Esophagus (tissue), 2 donors: ENCODE results near the gene LIN54. TPM values are rescaled to one million over a fixed set of nuclear protein-coding genes. Genes with fewer than 3 reads are reported as not detected.
A peak's percentile ranks its signal among the peaks of the same experiment; 100 is the strongest.
"Not testable (repeated sequence)": the region's sequence is repeated elsewhere in the genome, so short reads cannot be mapped to it uniquely, and the experiment has no call there.

Source experiments
- H3K27ac ChIP-seq, 2 donors: one replicate each; pipeline ENCODE4 v1.5.1; 2013; ENCODE audit warnings: low read depth in 2 of 2, mild to moderate bottlenecking in 2 of 2, inconsistent platforms in 1 of 2, low read length in 1 of 2, moderate library complexity in 1 of 2
- H3K27me3 ChIP-seq, 2 donors: one replicate each; pipeline ENCODE4 v1.6.1; 2013; ENCODE audit warnings: low read length in 2 of 2, control low read depth in 1 of 2, mild to moderate bottlenecking in 1 of 2; ENCODE audit not compliant: insufficient read depth in 2 of 2, control insufficient read depth in 1 of 2
- H3K36me3 ChIP-seq, 2 donors: one replicate each; pipeline ENCODE4 v1.6.1; 2013; ENCODE audit warnings: low read length in 1 of 2; ENCODE audit not compliant: control insufficient read depth in 2 of 2, insufficient read depth in 2 of 2
- H3K4me1 ChIP-seq, 2 donors: one replicate each; pipeline ENCODE4 v1.6.1; 2013; ENCODE audit warnings: low read length in 1 of 2; ENCODE audit not compliant: control insufficient read depth in 2 of 2, insufficient read depth in 2 of 2
- H3K4me3 ChIP-seq, 2 donors: one replicate each; pipeline ENCODE4 v1.5.1; 2013; ENCODE audit warnings: low read length in 2 of 2, mild to moderate bottlenecking in 2 of 2, low read depth in 1 of 2, moderate library complexity in 1 of 2
- H3K9me3 ChIP-seq, 2 donors: one replicate each; pipeline ENCODE4 v1.6.1; 2013; ENCODE audit warnings: mild to moderate bottlenecking in 2 of 2, low read depth in 1 of 2, low read length in 1 of 2, moderate library complexity in 1 of 2; ENCODE audit not compliant: control insufficient read depth in 2 of 2, insufficient read depth in 1 of 2
- WGBS, 2 donors: extraction: QIAGEN DNeasy Blood & Tissue Kit; methylation state at CpG; one replicate each; pipeline ENCODE4 v1.1.7; 2013; 5-methylcytosine and 5-hydroxymethylcytosine counted together
- polyA plus RNA-seq, 2 donors: library from polyadenylated mRNA; stranded (reverse); fragments of 200-250 nt; gene quantifications; one replicate each; pipeline ENCODE4 v1.2.3, GENCODE V29; 2013
- donor health status: healthy with polysubstance abuse.
- donor health status: Bipolar disorder and iron deficiency.

The LIN54 gene
- polyA plus RNA-seq, 2 donors: 4.6 to 5.9 TPM

DNA sequence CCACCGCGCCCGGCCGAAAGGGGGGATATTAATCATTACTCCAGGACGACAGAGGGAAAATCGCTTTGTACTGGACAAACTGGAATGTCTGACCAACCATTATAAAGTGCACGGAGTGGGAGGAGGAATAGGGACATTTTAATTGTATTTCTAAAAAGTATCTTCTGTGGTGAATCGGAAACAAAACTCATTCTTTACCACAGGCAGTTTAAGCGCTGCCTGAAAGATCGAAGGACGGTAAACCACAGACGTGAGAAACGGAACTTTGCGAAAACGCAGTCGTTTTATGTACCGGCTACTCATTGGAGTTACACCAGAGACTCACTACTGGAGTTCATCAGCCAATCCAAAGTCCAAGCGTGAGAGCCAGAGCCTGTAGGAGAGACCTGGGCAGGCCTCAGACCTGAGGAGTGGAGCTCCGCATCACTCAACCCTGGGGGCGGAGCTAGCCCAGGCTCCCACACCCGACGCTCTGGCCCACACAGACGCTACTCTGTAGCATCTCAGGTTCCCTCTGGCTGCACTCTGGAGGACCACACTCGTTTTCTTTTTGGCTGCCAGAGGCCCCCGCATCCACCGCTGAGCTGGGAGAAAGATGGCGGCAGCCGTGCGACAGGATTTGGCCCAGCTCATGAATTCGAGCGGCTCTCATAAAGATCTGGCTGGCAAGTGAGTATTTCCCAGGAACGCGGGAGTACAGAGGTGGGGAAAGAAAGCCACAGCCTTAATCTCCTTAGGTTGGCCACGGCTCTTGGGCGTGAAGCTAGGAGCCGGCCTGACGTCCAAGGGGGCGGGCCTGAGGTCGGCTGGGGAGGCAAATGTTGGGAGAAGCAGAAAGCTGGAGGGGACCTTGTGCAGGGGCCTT, 24.2 kb upstream of the LIN54 start, which contains the start of gene COPS4:
COPS4 (plus strand) TSS at position 554 of the 865 bp plus-strand sequence; CDS start at position 596, 42 bp downstream.
- Histone ChIP-seq H3K4me1 (peaks cover 0 to 2% of the 10 kb centered on the region in 2 donors), H3K27ac (peak within 1 kb of the TSS; percentile 92 to 96), H3K4me3 (peak within 1 kb of the TSS; percentile 82), H3K27me3 (no peaks in the 10 kb centered on the region), H3K9me3 (no peaks in the 10 kb centered on the region), H3K36me3 (no peaks in the 10 kb centered on the region)
- WGBS, 2 donors: 0 to 1% methylated on average over 39 of the region's 39 CpGs

DNA sequence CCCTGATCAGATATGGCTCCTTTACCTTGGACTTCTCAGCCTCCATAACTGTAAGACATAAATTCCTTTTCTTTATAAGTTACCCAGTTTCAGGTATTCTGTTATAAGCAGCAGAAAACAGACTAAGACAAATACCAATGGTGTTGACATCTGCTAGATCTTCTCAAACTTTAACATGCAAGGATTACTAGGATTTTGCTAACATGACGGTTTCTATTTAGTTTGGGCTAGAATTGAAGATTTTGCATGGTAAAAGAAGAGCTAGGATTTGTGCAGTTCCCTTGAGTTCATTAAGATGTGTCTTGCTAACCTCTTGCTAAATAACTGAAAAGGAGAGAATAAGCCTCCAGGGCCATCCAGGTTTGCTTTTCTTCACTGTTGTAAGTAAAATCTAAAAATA, 19.1 kb upstream of the LIN54 start:
- WGBS, 2 donors: 78 to 79% methylated on average over 1 of the region's 1 CpG
- H3K36me3 ChIP-seq: no peaks in the 10 kb centered on the region
- no peak overlapping the region for H3K4me3 ChIP-seq
- H3K27me3 ChIP-seq: no peaks in the 10 kb centered on the region
- H3K9me3 ChIP-seq: peaks cover under 1 to 2% of the 10 kb centered on the region in 2 donors
- H3K4me1 ChIP-seq: no peaks in the 10 kb centered on the region
- H3K27ac ChIP-seq: no peak overlapping the region

- Histone ChIP-seq H3K9me3 (peaks cover 2 to 3% of the 10 kb centered on the region in 2 donors), H3K36me3 (no peaks in the 10 kb centered on the region), H3K4me3 (no peak overlapping the region), H3K27me3 (no peaks in the 10 kb centered on the region), H3K27ac (no peak overlapping the region), H3K4me1 (no peaks in the 10 kb centered on the region)
- 47 to 57% methylated on average over 3 of the region's 3 CpGs for WGBS, 2 donors
Observed at GRCh38 chr4:83028976-83029375, 18.4 kb upstream of the LIN54 start.

- peaks cover 2 to 3% of the 10 kb centered on the region in 2 donors for H3K9me3 ChIP-seq
- no peak overlapping the region for H3K4me3 ChIP-seq
- H3K4me1 ChIP-seq: no peaks in the 10 kb centered on the region
- H3K36me3 ChIP-seq: no peaks in the 10 kb centered on the region
- H3K27ac ChIP-seq: no peak overlapping the region
- no peaks in the 10 kb centered on the region for H3K27me3 ChIP-seq
Observed at GRCh38 chr4:83025563-83025962, 14.9 kb upstream of the LIN54 start.

GRCh38 chr4:83024233-83024632, 13.6 kb upstream of the LIN54 start:
- Histone ChIP-seq H3K27me3 (no peaks in the 10 kb centered on the region), H3K4me3 (no peak overlapping the region)
- 75 to 79% methylated on average over 2 of the region's 2 CpGs for WGBS, 2 donors

GRCh38 chr4:83023599-83023998, 13.0 kb upstream of the LIN54 start:
- H3K4me3 ChIP-seq, H3K9me3 ChIP-seq, H3K27ac ChIP-seq, H3K27me3 ChIP-seq, H3K4me1 ChIP-seq, H3K36me3 ChIP-seq: not testable (repeated sequence)
- 94 to 96% methylated on average over 1 of the region's 1 CpG for WGBS, 2 donors

More at GRCh38 chr4:83024233-83024632, 13.6 kb upstream of the LIN54 start:
- H3K36me3 ChIP-seq: no peaks in the 10 kb centered on the region
- H3K9me3 ChIP-seq: peaks cover 2 to 3% of the 10 kb centered on the region in 2 donors
- H3K27ac ChIP-seq: no peak overlapping the region
- no peaks in the 10 kb centered on the region for H3K4me1 ChIP-seq

- Histone ChIP-seq H3K9me3 (peaks cover 2 to 3% of the 10 kb centered on the region in 2 donors), H3K27me3 (no peaks in the 10 kb centered on the region)
- 77 to 87% methylated on average over 2 of the region's 2 CpGs for WGBS, 2 donors
Observed at GRCh38 chr4:83022724-83023450, 12.3 kb upstream of the LIN54 start.

DNA sequence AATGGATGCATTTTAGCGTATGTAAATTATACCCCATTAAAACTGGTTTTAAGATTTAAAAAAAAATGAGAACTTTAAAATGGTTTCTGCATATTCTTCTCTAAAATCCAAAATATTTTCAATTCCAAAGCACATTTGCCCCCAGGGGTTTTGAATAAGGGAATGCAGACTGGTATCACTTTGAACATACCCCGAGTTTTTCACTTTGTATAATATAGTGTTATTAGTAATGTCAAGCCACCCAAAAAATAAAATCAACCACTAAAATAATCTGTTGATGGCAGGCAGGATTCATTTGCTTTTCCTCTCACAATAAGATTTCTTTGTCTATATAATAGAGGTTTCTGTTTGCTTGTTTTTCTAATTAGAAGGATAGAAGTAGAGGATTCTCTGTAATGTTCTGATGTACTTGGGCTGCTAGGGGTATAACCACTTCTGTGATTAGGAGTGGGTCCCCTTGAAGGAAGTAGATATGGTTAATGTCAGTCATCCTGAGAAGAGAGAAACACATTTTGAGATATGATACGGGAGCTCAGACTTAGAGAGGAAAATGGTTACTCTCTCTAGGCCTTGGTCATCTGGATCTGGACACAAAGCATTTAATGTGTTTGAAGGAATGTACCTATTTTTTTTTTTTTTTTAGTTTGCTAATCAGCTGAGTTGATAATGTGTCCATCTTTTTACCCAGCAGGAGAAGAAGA, 9.3 kb upstream of the LIN54 start:
- Histone ChIP-seq H3K27ac (no peak overlapping the region), H3K4me3 (no peak overlapping the region), H3K4me1 (no peaks in the 10 kb centered on the region), H3K9me3 (peaks cover 0 to 3% of the 10 kb centered on the region in 2 donors), H3K36me3 (no peaks in the 10 kb centered on the region), H3K27me3 (no peaks in the 10 kb centered on the region)
- WGBS, 2 donors: 81 to 85% methylated on average over 3 of the region's 3 CpGs

More at GRCh38 chr4:83022724-83023450, 12.3 kb upstream of the LIN54 start:
- no peaks in the 10 kb centered on the region for H3K36me3 ChIP-seq
- no peak overlapping the region for H3K4me3 ChIP-seq
- no peaks in the 10 kb centered on the region for H3K4me1 ChIP-seq
- no peak overlapping the region for H3K27ac ChIP-seq

DNA sequence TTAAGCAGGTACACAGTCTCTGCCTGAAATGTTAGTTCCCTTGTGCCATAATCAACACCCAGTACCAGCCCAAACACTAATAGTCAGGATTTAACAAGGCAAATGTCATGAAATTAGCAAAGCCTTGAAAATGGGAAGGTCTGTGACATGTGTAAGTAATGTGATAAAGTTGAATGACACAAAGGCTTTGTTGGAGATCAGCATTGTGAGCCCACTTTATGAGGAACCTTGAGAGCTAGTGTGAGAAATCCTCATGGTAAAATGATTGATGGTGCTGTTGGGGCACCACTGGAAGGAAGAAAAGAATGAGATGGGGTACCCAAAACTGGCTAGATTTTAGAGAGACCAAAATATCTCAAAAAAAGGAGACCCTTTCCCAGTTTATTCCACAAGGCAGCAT, 3.3 kb upstream of the LIN54 start:
- Histone ChIP-seq H3K4me3 (peak overlapping the region in 1 of 2 donors; percentile 77), H3K36me3 (no peaks in the 10 kb centered on the region), H3K27me3 (no peaks in the 10 kb centered on the region), H3K27ac (no peak overlapping the region), H3K9me3 (no peaks in the 10 kb centered on the region), H3K4me1 (no peaks in the 10 kb centered on the region)
